GM12874 (cell line): ENCODE measurements around the gene OR9Q1.

ENCODE experiments used
- CTCF ChIP-seq: IDR thresholded peaks from 2 replicates; pipeline ENCODE4 v1.5.1; 2011; ENCODE audit warnings: low read depth, mild to moderate bottlenecking, control low read depth, low read length, moderate library complexity; ENCODE audit not compliant: insufficient read depth

OR9Q1 gene

DNA sequence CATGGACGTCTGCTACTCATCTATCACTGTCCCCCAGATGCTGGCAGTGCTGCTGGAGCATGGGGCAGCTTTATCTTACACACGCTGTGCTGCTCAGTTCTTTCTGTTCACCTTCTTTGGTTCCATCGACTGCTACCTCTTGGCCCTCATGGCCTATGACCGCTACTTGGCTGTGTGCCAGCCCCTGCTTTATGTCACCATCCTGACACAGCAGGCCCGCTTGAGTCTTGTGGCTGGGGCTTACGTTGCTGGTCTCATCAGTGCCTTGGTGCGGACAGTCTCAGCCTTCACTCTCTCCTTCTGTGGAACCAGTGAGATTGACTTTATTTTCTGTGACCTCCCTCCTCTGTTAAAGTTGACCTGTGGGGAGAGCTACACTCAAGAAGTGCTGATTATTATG lies 156.0 kb downstream of the OR9Q1 start:
- no peak for TF ChIP-seq CTCF

DNA sequence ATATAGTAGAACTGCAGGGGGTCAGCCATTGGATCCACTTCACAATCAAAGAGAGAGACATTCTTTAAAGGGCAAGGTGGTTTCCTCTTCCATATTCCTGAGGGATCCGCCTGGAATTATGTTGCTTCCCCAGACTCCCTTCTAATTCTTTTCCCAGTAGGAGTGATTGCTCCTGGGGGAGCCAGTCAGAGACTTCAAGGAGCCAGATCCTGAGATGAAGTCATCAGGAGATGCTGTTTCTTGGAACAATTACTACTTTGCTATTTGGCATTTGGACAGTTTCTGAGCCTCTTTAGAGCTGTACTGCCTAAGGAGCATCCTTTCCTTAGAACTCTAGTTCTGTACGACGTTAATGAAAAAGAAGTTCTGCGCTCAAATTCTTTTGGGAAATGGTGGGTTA lies 163.3 kb downstream of the OR9Q1 start:
- no peak for TF ChIP-seq CTCF

DNA sequence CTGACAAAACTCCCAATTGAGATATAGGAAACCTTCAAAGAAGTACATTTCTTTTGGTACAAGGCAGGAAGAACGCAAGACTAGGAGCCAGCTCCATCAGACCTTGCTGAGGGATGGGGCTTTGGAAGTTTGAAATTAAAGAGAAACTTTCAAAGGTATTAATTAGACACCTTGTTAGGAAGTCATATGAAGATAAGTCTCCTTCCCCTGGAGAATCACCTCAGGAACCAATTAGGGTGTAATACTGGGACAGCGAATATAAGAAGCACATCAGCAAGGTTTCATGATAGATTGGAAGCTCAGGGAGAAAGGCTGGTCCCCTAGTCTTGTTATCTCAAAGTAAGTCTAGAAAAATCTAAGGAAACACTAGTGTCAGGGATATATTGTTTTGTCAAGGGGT lies 165.1 kb downstream of the OR9Q1 start, which contains the start of gene OR9Q2:
TSS of gene OR9Q2 (plus strand) at position 301 of the 400 bp plus-strand sequence. CDS start 1,421 bp downstream, outside the sequence.
- TF ChIP-seq CTCF, result no peak

- no peak for TF ChIP-seq CTCF
These were observed 168.5 kb downstream of the OR9Q1 start for GRCh38 chr11:58192229-58192628.

GRCh38 chr11:58193391-58193790 lies 169.7 kb downstream of the OR9Q1 start:
- TF ChIP-seq CTCF, result no peak

DNA sequence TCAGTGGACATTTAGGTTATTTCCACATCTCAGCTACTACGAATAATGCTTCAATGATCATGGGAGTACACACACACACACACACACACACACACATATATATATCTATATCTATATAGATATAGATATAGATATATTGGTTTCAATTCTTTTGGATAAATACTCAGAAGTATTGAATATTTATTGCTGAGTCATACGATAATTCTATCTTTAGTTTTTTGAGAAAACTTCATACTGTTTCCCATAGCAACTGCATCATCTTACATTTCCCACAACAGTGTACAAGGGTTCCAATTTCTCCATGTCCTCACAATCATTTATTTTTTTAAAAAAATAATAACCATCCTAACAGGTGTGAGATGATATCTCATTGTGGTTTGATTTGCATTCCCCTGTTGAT lies 172.3 kb downstream of the OR9Q1 start:
- TF ChIP-seq CTCF, result no peak

DNA sequence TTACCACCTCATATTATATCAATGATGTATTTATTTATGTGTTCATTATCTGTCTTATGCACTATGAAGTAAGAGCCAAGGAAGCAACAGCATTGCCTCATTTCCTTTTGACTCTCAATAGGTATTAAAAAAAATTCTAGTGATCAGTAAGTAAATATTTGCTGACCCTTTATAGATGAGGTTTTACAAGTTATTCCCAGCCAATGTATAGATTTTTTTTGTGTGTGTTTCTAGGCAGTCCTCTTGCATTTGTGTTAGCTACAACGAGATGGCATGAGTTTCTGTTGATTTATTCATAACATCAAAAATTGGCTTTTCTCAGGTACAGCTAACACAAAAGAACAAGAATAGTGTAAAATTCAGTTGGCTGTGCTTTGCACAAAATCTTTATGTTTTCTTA lies 175.6 kb downstream of the OR9Q1 start:
- no peak for TF ChIP-seq CTCF

- no peak for TF ChIP-seq CTCF
These were observed 180.4 kb downstream of the OR9Q1 start, which contains the start of gene OR1S2 for GRCh38 chr11:58204042-58204441. Gene OR1S2 (minus strand): TSS chr11:58204142. CDS start chr11:58204142, 0 bp downstream.
